ENCODE measurements around the gene NAV2.

Gene NAV2

DNA sequence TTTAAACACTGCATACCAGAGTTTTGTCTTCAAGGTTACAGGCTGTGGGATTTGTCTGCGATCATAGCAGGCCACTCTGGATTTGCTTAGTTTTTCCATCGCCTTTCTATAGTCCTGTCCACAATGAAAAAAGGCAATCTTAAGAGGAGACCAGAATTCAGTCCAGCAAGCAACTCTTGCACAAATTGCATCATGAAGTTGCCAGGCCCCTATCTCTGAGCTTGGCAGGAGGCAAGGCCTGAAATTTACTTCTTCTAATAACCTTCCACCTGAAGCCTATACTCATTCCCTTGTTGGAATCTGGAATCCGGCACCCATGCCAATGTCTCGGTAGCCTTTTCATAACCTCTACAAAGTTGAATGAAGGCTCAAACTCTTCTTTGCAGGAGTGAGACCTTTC, 100.1 kb downstream of the NAV2 start:
- DNase-seq = no peak

DNA sequence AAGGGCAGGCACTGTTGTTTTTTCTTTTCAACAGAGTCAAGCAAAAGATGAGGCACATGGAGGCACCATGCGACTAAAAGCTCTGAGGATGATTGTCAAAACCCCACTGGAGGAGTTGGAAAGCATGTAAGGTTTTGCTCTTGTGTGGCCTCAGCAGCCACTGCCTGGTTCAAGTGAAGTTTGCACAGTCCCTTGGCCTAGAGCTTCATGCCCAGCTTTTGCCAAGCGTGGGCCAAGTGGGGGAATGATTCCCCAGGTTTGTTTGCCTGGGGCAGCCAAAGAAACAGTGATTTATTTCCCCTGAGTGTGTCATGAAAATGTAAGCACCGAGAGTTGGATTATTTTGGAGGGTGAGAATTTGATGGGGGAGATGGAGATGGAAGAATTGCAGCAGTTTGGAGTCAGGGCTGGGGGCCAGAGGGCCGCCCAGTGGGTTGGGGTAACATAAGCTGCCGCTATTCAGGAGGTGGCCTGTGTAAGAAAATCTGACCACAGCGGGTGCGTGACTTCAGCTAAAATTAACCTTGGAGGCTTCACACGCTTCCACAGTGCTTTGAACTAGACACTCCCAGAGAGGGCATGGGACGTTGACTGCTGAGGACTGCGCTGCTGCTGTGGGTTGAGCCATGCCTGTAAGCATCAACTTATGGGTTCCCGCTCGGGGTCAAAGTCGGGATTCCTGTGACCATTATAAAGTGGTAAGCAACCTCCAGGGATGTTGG, 100.7 kb downstream of the NAV2 start:
- no peak for DNase-seq

DNA sequence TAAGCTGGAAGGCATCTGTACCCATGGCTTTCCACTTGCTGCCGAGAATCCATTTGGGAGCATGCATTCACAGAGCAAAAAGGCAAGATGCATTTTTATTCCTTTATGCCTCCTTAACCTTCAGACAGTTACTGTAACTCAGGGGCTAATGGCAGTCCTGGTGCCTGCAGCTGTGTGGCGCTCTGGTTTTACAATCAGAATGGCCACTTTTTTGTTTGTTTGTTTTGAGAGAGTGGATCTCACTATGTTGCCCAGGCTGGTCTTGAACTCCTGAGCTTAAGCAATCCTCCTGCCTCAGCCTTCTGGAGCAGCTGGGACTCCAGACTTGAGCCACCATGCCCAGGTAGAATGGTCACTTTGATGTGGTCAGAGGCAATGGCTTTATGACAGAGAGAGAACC, 101.8 kb downstream of the NAV2 start:
- no peak for DNase-seq

DNA sequence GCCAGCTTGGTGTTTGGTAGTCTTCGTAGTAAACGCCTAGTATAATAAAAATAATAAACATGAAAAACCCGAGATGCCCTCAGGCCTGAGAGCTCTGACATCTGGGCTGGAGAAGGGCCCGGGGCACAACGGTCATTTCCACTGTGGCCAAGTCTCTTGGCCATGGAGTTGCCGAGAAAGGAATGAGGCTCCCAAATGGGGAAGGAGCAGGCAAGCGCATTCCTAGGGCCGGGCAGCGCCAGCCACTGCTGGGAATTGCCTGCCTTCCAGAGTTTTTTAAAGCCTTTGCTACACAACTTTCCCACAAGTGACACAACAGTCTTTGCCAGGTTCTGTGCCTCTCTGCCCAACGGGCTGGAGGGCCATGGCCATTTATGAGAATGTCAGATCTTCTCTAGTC, 103.4 kb downstream of the NAV2 start:
- DNase-seq = no peak

DNA sequence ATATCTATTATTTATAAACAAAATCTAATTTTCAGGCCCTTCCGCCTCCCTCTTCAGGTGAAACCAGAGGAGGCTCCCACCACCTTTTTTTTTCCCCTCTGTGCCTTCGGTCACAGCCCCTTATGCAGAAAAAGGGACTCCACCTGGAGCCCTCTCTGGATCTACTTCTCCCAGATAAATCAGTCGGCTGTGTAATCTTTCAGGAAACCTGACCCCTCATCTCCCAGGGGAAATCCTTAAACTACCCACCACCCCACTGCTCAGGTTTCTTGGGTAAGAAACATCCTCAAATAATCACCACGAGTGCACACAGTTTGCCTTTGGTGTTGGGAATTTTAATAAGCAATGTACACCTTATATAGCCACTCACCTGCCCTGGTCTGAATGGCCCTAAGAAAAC, 104.2 kb downstream of the NAV2 start:
- no peak for DNase-seq

DNA sequence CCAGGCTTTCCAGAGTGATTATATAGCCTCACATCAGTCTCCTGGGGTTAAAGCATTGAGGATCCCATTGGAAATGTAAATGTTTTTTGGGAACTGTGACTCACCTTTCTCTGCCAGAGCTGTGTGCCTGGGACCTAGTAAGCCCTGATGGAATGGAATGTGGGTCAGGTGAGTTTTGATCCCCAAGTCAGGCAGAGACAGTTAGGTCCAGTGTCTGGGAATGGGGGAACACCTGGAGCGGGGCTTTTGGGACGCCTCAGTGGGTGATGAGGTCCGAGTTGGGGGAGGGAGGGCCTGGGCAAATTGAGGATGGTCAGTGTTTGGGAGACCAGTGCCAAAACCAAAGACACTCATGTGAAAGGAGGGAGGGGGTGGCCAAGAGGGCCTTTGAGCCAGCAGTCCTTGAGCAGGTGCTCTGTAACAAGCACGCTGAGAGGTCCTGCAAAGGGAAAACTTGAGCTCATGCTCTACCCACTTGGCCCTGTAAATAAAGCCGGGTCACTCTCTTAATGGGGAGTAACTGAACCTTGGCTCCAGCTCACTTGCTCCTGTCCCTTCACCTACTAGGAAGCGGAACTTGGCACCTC, 104.7 kb downstream of the NAV2 start:
- no peak for DNase-seq

DNA sequence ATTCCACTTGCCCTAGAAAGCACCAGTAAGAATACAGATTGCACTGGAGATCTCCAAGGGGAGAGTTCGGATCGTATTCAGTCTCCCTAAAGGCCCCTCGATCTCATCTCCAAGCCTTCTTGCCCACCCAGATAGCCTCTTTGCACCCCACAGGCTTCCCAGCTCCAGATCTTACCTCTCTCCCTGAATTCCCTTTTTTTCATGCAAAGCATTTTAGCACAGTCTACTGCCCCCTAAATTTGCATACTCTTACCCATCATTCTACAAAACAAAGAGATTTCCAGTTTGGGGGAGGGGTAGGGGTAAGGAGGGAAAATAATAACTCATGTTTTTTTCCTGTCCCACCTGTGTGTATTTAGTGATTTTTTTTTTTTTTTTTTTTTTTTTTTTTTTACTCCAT, 105.2 kb downstream of the NAV2 start:
- DNase-seq = no peak

DNA sequence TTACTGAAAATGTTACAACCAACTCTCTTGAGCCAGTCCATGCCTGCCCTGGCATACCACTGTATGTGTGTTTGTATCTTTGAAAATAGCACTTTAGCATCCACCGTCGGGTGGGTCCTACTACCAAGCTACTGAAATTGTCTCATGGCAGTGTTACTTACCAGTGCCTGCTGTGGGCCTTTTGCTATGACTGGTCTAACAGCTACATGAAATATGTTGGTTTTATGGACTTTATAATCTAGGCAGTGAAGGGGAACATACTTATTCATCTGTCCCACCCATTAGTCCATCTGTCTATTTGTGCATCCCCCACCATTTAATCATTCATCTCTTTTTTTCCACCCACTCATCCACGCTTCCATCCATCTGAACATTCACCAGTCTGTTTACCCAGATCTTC, 106.0 kb downstream of the NAV2 start:
- DNase-seq = no peak

DNA sequence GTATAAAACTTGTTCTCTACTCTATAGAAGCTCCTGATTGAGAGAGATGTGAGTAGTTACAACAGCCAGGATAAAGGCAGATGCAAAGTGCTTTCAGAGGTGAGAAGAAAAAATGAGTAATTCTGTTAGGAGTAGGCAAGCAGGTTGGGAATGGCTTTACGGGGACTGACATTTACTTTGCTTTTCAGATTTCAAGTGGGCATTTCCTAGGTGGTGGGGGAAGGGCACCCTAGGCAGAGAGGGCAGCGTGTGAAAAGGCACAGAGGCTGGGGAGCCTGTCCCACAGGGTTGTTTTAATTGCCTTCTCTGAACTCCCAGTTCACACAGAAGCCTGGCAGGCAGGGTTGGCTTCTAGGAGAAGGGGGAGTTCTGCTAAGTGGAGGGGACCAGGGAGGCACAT, 106.5 kb downstream of the NAV2 start:
- DNase-seq = no peak

DNA sequence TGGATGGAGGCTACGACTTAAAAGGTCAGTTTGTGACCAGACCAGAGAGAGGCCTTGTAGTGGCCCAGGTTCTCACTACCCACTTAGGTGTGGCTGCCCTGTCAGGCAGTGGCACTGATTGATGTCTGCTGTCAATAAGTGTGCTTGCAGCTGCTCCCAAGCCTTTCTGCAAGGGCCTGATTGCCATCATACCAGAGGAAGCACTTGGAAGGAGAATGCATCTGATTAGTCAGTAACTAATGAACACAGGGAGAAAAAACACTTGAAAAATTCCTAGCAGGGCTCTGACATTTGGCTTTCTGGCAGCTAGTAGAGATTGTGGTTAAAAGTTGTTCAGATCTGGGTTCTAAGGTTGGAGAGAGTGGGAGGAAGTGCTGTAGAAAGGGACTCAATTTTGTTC, 107.5 kb downstream of the NAV2 start:
- no peak for DNase-seq

DNA sequence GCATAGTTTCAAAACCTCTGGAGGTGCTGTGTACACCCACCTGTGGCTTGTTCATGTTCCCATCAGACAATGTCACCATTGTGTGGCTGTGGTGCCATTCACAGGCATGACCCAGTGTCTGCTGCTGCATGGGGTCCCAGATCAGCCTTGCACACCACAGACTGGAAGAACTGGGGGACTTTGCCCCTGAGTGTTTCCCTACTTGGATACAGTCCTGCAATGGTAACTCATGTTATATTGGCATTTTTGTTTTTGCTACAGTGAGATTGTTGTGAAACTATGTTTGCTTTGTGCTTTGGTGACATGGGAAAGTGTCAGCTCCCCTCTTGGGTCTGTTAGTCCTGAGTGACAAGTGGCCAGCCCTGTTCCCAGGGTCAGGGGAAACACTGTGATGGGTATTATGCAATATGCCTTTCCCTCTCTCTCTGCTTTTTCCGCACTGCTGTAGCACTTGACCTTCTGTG, 108.8 kb downstream of the NAV2 start:
- DNase-seq = no peak

DNA sequence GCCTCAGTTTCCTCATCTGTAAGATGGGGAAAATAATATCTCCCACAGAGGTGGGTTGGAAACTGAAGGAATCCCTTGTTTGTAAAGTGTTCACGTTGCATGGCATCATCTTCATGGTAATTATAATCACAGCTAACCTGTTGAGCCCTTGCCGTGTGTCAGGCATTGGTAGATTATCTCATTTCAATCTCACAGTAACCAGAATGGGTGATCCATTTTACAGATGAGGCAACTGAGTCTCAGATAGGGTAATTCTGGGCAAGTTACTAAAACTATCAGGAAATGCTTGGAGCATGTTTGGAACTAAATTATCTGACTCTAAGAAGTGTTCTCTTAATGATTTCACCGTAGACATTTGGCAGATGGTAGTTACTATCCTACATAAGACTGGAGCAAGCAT, 109.4 kb downstream of the NAV2 start:
- DNase-seq = no peak

DNA sequence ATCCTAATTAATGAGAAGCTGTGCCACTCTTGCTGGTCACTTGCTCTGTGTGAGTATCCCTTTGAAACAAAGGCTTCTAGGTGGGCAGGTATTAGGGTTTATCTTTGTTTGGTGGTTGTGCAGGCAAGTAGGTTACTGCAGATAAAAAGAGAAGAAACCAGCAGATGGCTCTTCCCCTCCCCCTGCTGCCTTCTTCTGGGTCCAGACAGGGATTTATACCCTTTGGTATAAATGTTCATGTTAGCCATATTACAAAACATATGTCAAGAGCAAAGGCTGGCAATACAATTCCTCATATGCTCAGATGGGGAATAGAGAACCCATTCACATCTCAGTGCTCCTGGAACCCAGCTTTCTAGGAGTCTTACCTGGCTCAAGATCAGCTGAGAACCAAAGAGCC, 109.9 kb downstream of the NAV2 start:
- DNase-seq = no peak

DNA sequence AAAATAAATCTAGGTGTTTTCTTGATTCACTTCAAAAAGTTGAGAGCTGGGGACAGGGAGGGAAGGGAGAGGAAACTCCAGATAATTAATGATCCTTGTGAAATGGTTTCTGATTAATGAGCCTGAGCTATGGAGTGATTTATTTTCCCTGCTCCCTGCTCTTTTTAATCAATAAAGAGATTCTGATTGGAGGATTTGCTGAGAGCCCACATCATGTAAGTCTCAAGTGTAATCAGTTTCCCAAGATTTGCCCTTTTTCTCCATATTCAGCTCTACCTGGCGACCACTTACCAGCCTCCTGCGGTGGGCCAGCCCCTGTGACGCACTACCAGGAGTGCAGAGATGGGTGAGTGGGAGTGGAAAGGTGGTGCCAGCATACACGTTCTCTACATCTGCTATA, 114.0 kb downstream of the NAV2 start:
- DNase-seq = no peak

DNA sequence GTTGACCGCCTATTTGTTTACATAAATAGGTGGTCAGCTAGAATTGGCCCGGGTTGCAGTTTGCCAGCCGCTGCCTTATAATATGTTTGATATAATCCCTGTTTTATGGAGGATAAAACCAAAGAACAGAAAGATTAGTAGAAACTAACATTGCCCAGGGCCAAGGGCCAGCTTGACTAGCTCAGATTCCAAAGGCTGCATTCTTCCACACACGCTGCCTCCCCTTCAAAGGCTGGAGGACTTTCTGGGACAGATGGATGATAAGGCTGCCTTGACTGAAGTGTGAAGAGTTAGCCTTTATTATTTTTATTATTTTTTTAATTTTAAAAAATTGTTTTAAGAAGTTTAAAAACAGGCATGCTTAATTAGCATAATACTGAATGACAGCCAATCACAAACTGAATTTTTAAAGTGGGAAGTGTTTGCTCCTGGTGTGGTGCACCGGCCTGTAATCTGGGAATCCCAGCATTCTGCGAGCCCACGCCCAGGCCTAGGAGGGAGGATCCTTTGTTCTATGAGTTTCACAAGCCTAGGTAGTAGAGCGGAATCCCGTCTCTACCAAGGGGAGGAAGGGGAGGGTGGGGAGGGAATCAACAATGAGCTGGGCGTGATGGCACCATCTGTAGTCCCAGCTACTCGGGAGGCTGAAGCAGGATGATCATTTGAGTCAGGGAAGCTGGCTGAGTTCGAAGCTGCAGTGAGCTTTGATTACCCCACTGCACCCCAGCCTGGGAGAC, 114.9 kb downstream of the NAV2 start:
- DNase-seq = no peak

DNA sequence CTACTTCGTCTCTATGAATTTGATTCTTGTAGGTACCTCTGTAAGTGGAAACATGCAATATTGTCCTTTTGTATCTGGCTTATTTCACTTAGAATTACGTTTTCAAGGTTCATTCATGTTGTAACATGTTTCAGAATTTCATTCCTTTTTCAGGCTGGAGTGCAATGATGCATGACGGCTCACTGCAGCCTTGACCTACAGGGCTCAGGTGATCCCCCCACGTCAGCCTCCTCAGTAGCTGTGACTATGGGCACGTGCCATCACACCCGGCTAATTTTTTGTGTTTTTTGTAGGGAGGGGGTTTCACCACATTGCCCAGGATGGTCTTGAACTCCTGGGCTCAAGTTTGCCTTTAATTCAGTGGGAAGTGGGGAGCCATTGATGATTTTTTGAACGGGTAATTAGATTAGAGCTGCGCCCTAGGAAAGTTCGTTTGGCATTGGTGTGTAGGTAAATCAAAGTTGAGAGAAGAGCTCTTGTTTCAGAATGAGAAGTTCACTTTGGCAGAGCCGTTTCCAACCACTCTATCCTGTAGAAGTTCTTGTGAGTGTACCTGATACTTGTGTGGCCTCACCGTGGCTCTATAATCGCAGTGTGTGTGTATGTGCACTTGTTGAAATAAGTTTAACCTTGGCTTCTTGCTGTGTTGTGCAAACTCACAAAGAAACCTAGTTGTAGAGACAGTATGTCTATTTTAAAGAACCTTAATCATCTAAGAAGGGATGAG, 115.9 kb downstream of the NAV2 start:
- DNase-seq = no peak

DNA sequence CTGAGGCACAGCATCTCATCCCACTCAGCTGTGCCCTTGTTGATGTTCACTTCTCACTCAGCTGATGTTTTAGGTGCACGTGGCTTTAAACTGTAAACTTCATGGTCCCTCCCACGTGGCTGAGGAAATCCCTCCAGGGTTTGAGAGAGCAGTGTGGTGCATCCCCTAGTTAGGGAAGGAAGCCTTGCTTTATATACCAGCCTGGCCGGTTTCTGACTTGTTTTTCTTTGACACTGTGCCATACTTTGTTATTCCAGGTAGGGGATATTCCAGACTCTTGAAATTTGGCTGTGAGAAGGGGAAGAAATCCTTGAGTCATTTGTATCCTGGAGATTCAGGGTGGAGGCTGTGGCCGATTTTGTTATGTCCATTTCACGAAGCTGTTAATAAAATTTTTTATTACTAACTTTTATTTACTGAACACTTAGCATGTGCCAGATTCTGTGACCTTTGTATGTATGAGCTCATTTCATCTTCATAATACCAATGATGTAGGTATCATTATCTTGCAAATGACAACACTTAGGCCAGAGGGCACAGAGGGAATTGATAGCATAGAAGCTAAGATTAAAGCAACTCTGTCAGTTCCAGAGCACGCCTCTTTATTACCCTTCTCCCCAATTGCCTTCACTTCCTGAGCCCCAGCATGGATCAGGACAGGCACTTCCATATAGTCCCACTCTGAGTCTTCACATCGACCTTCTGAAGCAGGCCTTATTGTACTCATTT, 116.6 kb downstream of the NAV2 start:
- DNase-seq = no peak

DNA sequence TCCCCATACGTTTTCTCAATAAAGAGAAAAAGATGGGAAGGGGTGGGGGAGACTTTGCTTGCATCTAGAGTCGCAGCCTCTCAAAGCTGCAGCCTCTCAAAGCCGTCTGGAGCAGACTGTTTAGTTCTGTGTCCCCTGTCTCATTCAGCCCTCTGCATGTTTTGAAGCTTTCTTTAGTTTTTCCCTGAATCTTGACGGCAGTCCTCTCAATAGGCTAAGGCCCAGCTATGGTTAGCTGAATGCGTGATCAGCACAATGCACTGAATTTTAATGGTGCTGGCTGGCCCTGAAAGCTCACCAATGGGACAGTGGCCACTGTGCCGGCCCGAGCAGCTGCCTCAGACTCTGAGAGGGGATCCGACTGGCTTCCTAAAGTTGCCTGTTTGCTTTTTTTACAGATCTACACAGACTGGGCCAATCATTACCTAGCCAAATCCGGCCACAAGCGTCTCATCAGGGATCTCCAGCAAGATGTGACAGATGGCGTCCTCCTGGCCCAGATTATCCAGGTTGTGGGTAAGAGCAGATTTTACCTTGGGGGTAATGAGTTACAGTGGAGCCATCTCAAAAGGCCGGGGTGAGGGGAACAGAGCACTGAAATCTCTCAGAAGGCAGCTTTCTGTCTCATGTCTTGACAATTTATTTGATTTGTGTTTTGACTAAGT, 119.6 kb downstream of the NAV2 start:
- DNase-seq = no peak

DNA sequence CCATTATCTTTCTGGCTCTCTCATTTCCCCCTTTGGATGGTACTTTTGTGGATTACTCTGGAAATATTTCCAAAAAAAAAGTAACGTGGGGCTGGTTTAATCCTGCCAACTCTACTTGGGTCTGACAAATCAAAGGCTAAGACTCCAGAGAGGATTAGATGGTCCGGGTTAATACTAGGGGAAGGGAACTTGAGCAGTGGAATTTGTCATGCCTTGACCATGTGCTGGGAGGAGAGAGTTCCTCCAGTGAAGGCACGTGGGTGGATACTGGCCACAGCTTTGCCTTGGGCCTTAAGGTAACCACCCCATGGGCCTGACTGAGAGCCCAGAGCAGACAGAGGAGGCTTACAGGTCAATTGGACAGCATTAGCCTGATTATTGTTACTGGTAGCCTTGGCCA, 120.3 kb downstream of the NAV2 start:
- no peak for DNase-seq

DNA sequence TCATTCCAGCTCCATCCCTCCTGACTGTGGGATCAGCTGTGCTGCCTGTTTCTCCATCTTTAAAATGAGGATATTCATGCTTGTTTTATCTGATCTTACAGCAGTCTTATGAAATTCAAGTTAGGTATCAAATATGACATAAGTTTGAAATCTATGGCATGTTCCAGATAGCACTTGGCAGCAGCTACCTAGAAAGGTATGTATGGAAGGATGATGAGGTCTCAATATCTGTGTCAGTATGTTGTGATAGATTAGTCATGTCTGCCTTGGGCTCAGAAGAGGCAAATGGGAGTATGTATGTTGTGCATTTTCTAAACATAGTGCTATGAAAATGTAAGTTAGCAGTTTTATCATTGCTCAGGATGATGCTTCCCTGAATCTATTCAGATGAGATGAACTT, 122.1 kb downstream of the NAV2 start:
- DNase-seq = no peak

DNA sequence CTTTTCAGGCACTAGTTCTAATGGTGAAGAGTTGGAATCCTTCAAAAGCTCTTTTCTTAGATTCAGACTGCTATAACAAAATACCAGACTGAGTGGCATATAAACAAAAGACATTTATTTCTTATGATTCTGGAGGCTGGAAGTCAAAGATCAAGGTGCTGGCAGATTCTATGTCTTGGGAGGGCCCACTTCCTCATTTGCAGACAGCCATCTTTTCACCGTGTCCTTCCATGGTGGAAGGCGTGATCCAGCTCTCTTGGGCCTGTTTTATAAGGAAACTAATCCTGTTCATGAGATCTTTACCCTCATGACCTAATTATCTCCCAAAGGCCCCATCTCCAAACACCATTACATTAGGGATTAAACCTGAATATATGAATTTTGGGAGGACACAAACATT, 124.0 kb downstream of the NAV2 start:
- DNase-seq = no peak

DNA sequence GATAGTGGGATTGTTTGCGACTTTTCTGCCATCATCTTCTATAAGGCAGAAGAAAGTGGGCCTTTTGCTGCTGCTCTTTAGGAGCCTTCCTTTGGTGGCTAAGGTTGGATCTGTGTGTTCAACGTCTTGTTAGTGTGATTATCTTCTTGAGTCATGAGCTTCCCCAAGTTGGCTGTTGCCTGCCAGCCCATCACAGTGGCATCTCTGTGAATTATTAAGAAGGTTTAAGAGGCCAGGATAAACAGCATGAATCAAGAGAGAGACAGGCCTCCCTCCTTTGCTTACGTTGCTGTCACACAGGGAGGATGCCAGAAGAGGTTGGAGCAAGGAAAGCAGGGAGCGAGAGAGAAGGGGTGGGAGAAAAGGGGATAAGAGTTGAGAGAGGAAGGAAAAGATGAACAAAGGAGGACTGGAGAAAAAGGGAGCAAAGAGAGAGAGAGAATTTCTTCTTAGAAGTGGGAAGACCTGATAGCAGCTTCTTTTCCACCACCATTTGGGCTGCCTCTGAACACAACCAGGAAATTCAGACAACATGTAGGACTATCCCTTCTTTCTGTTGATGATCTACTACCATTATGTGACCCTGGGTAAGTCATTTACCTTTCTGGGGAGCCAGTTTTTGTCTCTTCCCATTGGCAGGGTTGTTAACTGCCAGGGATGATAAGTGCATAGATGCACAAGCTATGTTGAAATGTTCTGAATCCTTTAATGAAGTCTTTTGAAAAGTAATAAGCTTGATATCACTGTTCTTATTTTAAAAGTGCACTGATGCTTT, 126.5 kb downstream of the NAV2 start:
- DNase-seq = no peak

Data from activated naive CD4-positive, alpha-beta T cell (primary cell).